ENCODE results near the gene SPOCK1.

DNA sequence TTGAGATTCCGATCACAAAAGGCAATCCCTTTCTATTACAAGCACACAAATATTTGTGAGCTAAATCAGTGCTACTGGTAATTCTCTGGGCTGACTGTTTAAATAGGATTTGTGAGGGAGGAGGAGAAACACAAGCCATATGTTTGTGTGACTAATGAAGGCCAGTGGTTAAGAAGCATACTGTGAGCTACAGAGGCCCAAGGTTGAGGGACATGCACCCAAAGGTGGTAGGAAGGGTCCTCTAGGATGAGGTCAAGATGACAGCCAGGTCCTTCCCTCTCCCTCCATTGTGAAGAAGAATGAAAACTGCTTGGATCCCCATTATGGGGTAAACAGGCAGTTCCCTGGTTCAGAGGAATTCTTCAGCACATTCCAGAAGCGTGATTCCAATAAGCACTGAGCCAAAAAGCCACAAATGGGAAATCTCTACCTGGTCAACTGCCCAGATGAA, 83.9 kb downstream of the SPOCK1 start:
- TF ChIP-seq CTCF (IDR thresholded peaks at IDR 0.05 in 2 of 3, conservative IDR thresholded peaks at IDR 0.05 in 1 of 3; ENCODE audit: borderline replicate concordance in 1 of 3, insufficient read depth in 1 of 3, low read depth in 2 of 3, low read length in 2 of 3) (no peak), CEBPB (IDR thresholded peaks at IDR 0.05; ENCODE audit: low read depth) (no peak), EZH2 (IDR thresholded peaks at IDR 0.05) (no peak), POLR2A (IDR thresholded peaks at IDR 0.05; ENCODE audit: borderline replicate concordance, extremely low read depth, insufficient read depth, insufficient read length) (no peak), ATF3 (IDR thresholded peaks at IDR 0.05) (no peak), SP1 (IDR thresholded peaks at IDR 0.05; ENCODE audit: low read depth) (no peak), POLR2AphosphoS5 (IDR thresholded peaks at IDR 0.05; ENCODE audit: low read depth, low read length) (no peak)
- TF ChIP-seq, protein P1, sequence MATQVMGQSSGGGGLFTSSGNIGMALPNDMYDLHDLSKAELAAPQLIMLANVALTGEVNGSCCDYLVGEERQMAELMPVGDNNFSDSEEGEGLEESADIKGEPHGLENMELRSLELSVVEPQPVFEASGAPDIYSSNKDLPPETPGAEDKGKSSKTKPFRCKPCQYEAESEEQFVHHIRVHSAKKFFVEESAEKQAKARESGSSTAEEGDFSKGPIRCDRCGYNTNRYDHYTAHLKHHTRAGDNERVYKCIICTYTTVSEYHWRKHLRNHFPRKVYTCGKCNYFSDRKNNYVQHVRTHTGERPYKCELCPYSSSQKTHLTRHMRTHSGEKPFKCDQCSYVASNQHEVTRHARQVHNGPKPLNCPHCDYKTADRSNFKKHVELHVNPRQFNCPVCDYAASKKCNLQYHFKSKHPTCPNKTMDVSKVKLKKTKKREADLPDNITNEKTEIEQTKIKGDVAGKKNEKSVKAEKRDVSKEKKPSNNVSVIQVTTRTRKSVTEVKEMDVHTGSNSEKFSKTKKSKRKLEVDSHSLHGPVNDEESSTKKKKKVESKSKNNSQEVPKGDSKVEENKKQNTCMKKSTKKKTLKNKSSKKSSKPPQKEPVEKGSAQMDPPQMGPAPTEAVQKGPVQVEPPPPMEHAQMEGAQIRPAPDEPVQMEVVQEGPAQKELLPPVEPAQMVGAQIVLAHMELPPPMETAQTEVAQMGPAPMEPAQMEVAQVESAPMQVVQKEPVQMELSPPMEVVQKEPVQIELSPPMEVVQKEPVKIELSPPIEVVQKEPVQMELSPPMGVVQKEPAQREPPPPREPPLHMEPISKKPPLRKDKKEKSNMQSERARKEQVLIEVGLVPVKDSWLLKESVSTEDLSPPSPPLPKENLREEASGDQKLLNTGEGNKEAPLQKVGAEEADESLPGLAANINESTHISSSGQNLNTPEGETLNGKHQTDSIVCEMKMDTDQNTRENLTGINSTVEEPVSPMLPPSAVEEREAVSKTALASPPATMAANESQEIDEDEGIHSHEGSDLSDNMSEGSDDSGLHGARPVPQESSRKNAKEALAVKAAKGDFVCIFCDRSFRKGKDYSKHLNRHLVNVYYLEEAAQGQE (IDR thresholded peaks at IDR 0.05; ENCODE audit: low read depth), result no peak

All from HCT116 (cell line).